H9 (cell line): ENCODE data around the gene NCOA5. TPM values are rescaled to one million over a fixed set of nuclear protein-coding genes. Genes with fewer than 3 reads are reported as not detected.

Experiments used
- DNase-seq: peaks from one replicate; pipeline ENCODE4 v3.0.0-alpha.2; 2017
- H2AFZ ChIP-seq: one replicate; pipeline ENCODE4 v1.6.1; 2013; ENCODE audit warnings: mild to moderate bottlenecking, low read length, control low read depth, moderate library complexity
- H2AK5ac ChIP-seq: 2 replicates; pipeline ENCODE4 v1.6.1; 2013; ENCODE audit warnings: low read length, control low read depth, mixed read lengths; ENCODE audit not compliant: insufficient read length
- H2BK120ac ChIP-seq: one replicate; pipeline ENCODE4 v1.6.1; 2013; ENCODE audit warnings: low read depth, mild to moderate bottlenecking, low read length, control low read depth, inconsistent platforms; ENCODE audit not compliant: poor library complexity, severe bottlenecking
- H2BK12ac ChIP-seq: 2 replicates; pipeline ENCODE4 v1.6.1; 2013; ENCODE audit warnings: low read length, control low read depth, mixed read lengths, low read depth; ENCODE audit not compliant: insufficient read length
- H2BK15ac ChIP-seq: 2 replicates; pipeline ENCODE4 v1.6.1; 2013; ENCODE audit warnings: low read depth, low read length, control low read depth
- H2BK20ac ChIP-seq: one replicate; pipeline ENCODE4 v1.6.1; 2013; ENCODE audit warnings: low read depth, mild to moderate bottlenecking, low read length, control low read depth, inconsistent platforms; ENCODE audit not compliant: poor library complexity, severe bottlenecking
- H2BK5ac ChIP-seq: 2 replicates; pipeline ENCODE4 v1.6.1; 2013; ENCODE audit warnings: low read length, control low read depth, mixed read lengths; ENCODE audit not compliant: insufficient read length
- H3K14ac ChIP-seq: 2 replicates; pipeline ENCODE4 v1.6.1; 2013; ENCODE audit warnings: low read length, control low read depth; ENCODE audit not compliant: insufficient read depth
- H3K18ac ChIP-seq: 2 replicates; pipeline ENCODE4 v1.6.1; 2013; ENCODE audit warnings: low read depth, mild to moderate bottlenecking, mixed read lengths, low read length, control low read depth; ENCODE audit not compliant: insufficient read length
- H3K23ac ChIP-seq: 2 replicates; pipeline ENCODE4 v1.6.1; 2013; ENCODE audit warnings: low read length, control low read depth, mixed read lengths, low read depth; ENCODE audit not compliant: insufficient read length
- H3K23me2 ChIP-seq: 2 replicates; pipeline ENCODE4 v1.6.1; 2013; ENCODE audit warnings: low read depth, mild to moderate bottlenecking, mixed read lengths, low read length, control low read depth; ENCODE audit not compliant: insufficient read length, poor library complexity, severe bottlenecking
- H3K27ac ChIP-seq: 2 replicates; pipeline ENCODE4 v1.5.1; 2013; ENCODE audit warnings: low read length, control low read depth, mixed read lengths, low read depth; ENCODE audit not compliant: insufficient read length
- H3K27me3 ChIP-seq: 2 replicates; pipeline ENCODE4 v1.6.1; 2013; ENCODE audit warnings: low read length, control low read depth, inconsistent platforms; ENCODE audit not compliant: insufficient read depth
- H3K4ac ChIP-seq: 2 replicates; pipeline ENCODE4 v1.6.1; 2013; ENCODE audit warnings: low read depth, mild to moderate bottlenecking, control low read depth, inconsistent platforms, low read length, moderate library complexity
- H3K4me1 ChIP-seq: 2 replicates; pipeline ENCODE4 v1.6.1; 2013; ENCODE audit warnings: low read length, control low read depth, inconsistent platforms; ENCODE audit not compliant: insufficient read depth
- H3K4me2 ChIP-seq: 2 replicates; pipeline ENCODE4 v1.6.1; 2013; ENCODE audit warnings: low read length, control low read depth, mixed read lengths; ENCODE audit not compliant: insufficient read length, insufficient read depth
- H3K56ac ChIP-seq: 2 replicates; pipeline ENCODE4 v1.6.1; 2013; ENCODE audit warnings: low read depth, mild to moderate bottlenecking, mixed read lengths, low read length, control low read depth; ENCODE audit not compliant: insufficient read length
- H3K79me1 ChIP-seq: 2 replicates; pipeline ENCODE4 v1.6.1; 2013; ENCODE audit warnings: low read depth, mild to moderate bottlenecking, moderate library complexity, low read length, control low read depth, inconsistent platforms; ENCODE audit not compliant: insufficient read depth, poor library complexity, severe bottlenecking
- H3K79me2 ChIP-seq: 2 replicates; pipeline ENCODE4 v1.6.1; 2013; ENCODE audit warnings: low read length, control low read depth, inconsistent platforms; ENCODE audit not compliant: insufficient read depth
- H3K9ac ChIP-seq: 2 replicates; pipeline ENCODE4 v1.6.1; 2013; ENCODE audit warnings: low read length, control low read depth, mixed read lengths; ENCODE audit not compliant: insufficient read length; ENCODE audit errors: extremely low read depth
- H3K9me3 ChIP-seq: one replicate; pipeline ENCODE4 v1.6.1; 2013; ENCODE audit warnings: low read depth, low read length, inconsistent platforms; ENCODE audit not compliant: control insufficient read depth
- H3T11ph ChIP-seq: one replicate; pipeline ENCODE4 v1.6.1; 2013; ENCODE audit warnings: mild to moderate bottlenecking, low read length, control low read depth, inconsistent platforms
- H4K20me1 ChIP-seq: one replicate; pipeline ENCODE4 v1.6.1; 2013; ENCODE audit not compliant: control insufficient read depth, insufficient read length, insufficient read depth
- H4K5ac ChIP-seq: 2 replicates; pipeline ENCODE4 v1.6.1; 2013; ENCODE audit warnings: low read depth, mild to moderate bottlenecking, mixed read lengths, low read length, control low read depth; ENCODE audit not compliant: insufficient read length
- H4K8ac ChIP-seq: replicated peaks from 2 replicates; pipeline ENCODE4 v1.6.1; 2013; ENCODE audit warnings: low read length, control low read depth, mixed read lengths, low read depth; ENCODE audit not compliant: insufficient read length
- H4K91ac ChIP-seq: 2 replicates; pipeline ENCODE4 v1.6.1; 2013; ENCODE audit warnings: low read depth, mild to moderate bottlenecking, moderate library complexity, mixed read lengths, low read length, control low read depth; ENCODE audit not compliant: insufficient read length
- H3K27ac Mint-ChIP-seq, 3 experiments: 2 replicates in 2 of 3; 3 replicates in 1 of 3; pipeline ENCODE4 v1.8.0; 2020 to 2021; ENCODE audit warnings: mixed read lengths in 3 of 3, mild to moderate bottlenecking in 1 of 3, moderate library complexity in 1 of 3
- H3K27me3 Mint-ChIP-seq: 2 replicates; pipeline ENCODE4 v1.8.0; 2021; ENCODE audit warnings: low read depth, mild to moderate bottlenecking, moderate library complexity, mixed read lengths
- H3K36me3 Mint-ChIP-seq, 3 experiments: 2 replicates in 2 of 3; 3 replicates in 1 of 3; pipeline ENCODE4 v1.8.0; 2020 to 2021; ENCODE audit warnings: low read depth in 3 of 3, mixed read lengths in 3 of 3; ENCODE audit not compliant: insufficient read depth in 1 of 3
- H3K4me1 Mint-ChIP-seq, 2 experiments: 2 replicates each; pipeline ENCODE4 v1.8.0; 2020; ENCODE audit warnings: mixed read lengths in 2 of 2
- H3K4me3 Mint-ChIP-seq, 2 experiments: 2 replicates in 1 of 2; 3 replicates in 1 of 2; pipeline ENCODE4 v1.8.0; 2020 to 2021; ENCODE audit warnings: mild to moderate bottlenecking in 2 of 2, mixed read lengths in 2 of 2, moderate library complexity in 1 of 2
- H3K9me3 Mint-ChIP-seq, 2 experiments: 2 replicates in 1 of 2; 3 replicates in 1 of 2; pipeline ENCODE4 v1.8.0; 2020; ENCODE audit warnings: mild to moderate bottlenecking in 2 of 2, mixed read lengths in 2 of 2, moderate library complexity in 1 of 2
- CTCF ChIP-seq: fragments of 200-600 bp; sonication (generic); conservative IDR thresholded peaks from 3 replicates; pipeline ENCODE4 v1.8.0; 2021; ENCODE audit warnings: antibody characterized with exemption, mild to moderate bottlenecking
- WGBS: extraction: QIAGEN DNeasy Blood & Tissue Kit; methylation state at CpG from one replicate; pipeline ENCODE4 v1.1.7; 2013; ENCODE audit warnings: missing lambda C conversion rate, low lambda C conversion rate, mixed read lengths; ENCODE audit not compliant: insufficient read length; ENCODE audit errors: extremely low coverage; 5-methylcytosine and 5-hydroxymethylcytosine counted together
- total RNA-seq: library from RNA; stranded (reverse); gene quantifications from 2 replicates; pipeline ENCODE4 v1.2.1, GENCODE V29; 2021

The NCOA5 gene
- total RNA-seq, 1 experiment from 2014 or later: 55.7 TPM

DNA sequence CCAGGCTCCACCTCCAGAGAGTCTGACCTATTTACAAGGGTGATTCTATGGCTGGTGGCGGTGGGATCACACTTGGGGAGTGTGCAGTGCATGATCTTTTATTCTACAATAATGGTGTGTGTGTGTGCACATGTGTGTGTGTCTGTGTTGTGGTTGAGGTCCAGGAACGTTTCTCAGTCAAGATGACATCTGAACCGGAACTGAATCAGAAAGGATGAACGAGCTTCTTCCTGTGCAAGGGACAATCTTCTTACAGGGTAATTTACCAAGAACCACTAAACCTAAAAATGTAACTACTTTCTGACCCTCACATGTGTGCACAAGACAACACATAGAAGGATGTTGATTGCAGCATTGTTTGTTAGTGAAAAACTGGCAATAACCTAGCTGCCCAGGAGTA lies 72.5 kb downstream of the NCOA5 start:
- H3T11ph ChIP-seq: no peak overlapping the region
- no peak overlapping the region for H4K5ac ChIP-seq
- H2AK5ac ChIP-seq: no peak overlapping the region
- H4K8ac ChIP-seq: no peak overlapping the region
- H2BK15ac ChIP-seq: no peak overlapping the region
- H2BK5ac ChIP-seq: no peak overlapping the region
- H3K4me2 ChIP-seq: no peak overlapping the region
- H3K18ac ChIP-seq: no peak overlapping the region
- no peak overlapping the region for H3K9ac ChIP-seq
- H3K4ac ChIP-seq: no peak overlapping the region
- no peak overlapping the region for H2AFZ ChIP-seq
- H2BK120ac ChIP-seq: no peak overlapping the region
- H3K9me3 Mint-ChIP-seq: peaks cover 0 to 3% of the 10 kb centered on the region in 2 experiments; a peak in 1 of 5 replicates
- H2BK12ac ChIP-seq: no peak overlapping the region
- no peak overlapping the region for H3K14ac ChIP-seq
- peaks cover 16 to 24% of the 10 kb centered on the region in 2 experiments for H3K4me1 Mint-ChIP-seq
- peaks cover 0 to 4% (median 2%) of the 10 kb centered on the region in 3 experiments; a peak in 1 of 7 replicates for H3K36me3 Mint-ChIP-seq
- H3K4me1 ChIP-seq: peaks cover 4% of the 10 kb centered on the region; the same call in 1 of the 2 replicates
- no peaks in the 10 kb centered on the region for H3K79me2 ChIP-seq
- H3K4me3 Mint-ChIP-seq: no peak overlapping the region
- H2BK20ac ChIP-seq: no peak overlapping the region
- H3K27ac Mint-ChIP-seq: no peak overlapping the region
- no CpG with 5 or more reads among the region's 4 CpGs for WGBS
- no peak for DNase-seq
- H4K91ac ChIP-seq: no peak overlapping the region
- H3K56ac ChIP-seq: no peak overlapping the region
- no peak overlapping the region for H3K27ac ChIP-seq
- H3K9me3 ChIP-seq: no peaks in the 10 kb centered on the region
- no peak for TF ChIP-seq CTCF
- H3K27me3 ChIP-seq: no peaks in the 10 kb centered on the region; the same call in 1 of the 2 replicates
- H3K23me2 ChIP-seq: peaks cover 7% of the 10 kb centered on the region
- no peaks in the 10 kb centered on the region for H4K20me1 ChIP-seq
- peaks cover 17% of the 10 kb centered on the region for H3K27me3 Mint-ChIP-seq
- no peaks in the 10 kb centered on the region for H3K79me1 ChIP-seq
- no peak overlapping the region for H3K23ac ChIP-seq
